Effector memory CD8-positive, alpha-beta T cell (primary cell): ENCODE measurements around the gene UNCX.
"Not testable (repeated sequence)": the region's sequence is repeated elsewhere in the genome, so short reads cannot be mapped to it uniquely, and the experiment has no call there.

Experiments used
- ATAC-seq: fragments of 150-1000 bp; cut with Tn5 transposase; replicated peaks from 2 replicates; pipeline ENCODE4 v1.10.0; 2021; ENCODE audit warnings: mild to moderate bottlenecking, moderate library complexity
- DNase-seq, 3 experiments: peaks; one replicate each; pipeline ENCODE4 v3.0.0; 2021
- H3K27ac Mint-ChIP-seq, 2 donors: one replicate each; pipeline ENCODE4 v1.8.0; 2022; ENCODE audit warnings: mild to moderate bottlenecking in 2 of 2, mixed read lengths in 2 of 2, moderate library complexity in 2 of 2
- H3K27me3 Mint-ChIP-seq, 2 donors: one replicate each; pipeline ENCODE4 v1.8.0; 2022; ENCODE audit warnings: mixed read lengths in 2 of 2
- H3K36me3 Mint-ChIP-seq: one replicate; pipeline ENCODE4 v1.8.0; 2022; ENCODE audit warnings: mild to moderate bottlenecking, moderate library complexity, mixed read lengths; ENCODE audit not compliant: insufficient read depth
- H3K4me1 Mint-ChIP-seq, 2 donors: one replicate each; pipeline ENCODE4 v1.8.0; 2022; ENCODE audit warnings: low read depth in 2 of 2, mixed read lengths in 2 of 2
- H3K4me3 Mint-ChIP-seq, 2 donors: one replicate each; pipeline ENCODE4 v1.8.0; 2022; ENCODE audit warnings: mild to moderate bottlenecking in 2 of 2, mixed read lengths in 2 of 2, moderate library complexity in 2 of 2
- H3K9me3 Mint-ChIP-seq, 2 donors: one replicate each; pipeline ENCODE4 v1.8.0; 2022; ENCODE audit warnings: mixed read lengths in 2 of 2

UNCX gene

DNA sequence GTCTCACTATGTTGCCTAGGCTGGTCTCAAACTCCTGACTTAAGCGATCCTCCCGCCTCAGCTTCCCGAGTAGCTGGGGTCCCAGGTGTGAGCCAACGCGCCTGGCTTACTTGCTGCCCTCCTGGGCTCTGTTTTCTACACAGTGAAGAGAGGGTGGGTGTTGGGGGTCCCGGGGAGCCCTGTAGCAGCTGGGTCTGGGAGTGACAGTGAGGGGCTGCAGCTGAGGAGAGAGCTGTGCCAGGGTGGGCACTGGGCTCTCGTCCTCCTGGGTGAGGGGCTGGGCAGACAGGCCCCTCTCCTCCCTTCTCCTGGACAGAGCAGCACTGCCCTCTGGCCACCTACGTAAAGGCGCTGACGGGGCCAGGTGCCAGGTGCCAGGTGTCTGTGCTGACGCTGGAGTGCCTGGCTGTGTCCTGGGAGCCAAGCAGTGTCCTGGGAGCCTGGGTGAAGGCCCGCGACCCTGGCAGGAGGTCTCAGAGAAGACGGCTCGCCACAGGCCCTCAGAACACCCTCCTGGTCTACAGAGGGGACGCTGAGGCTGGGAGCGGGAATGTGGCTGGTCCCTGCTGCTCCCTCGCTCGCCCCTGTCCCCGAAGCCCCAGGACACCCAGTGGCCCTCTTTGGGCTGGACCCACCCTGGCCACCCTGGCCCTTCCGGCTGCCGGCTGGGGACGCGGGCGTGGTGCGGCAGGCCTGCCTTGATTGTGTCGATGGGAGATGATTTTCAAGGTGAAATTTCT, 35.6 kb downstream of the UNCX start:
- no peaks in the 10 kb centered on the region for H3K9me3 Mint-ChIP-seq
- DNase-seq (no peak), ATAC-seq (no peak)
- no peaks in the 10 kb centered on the region for H3K36me3 Mint-ChIP-seq
- peaks cover 33 to 75% of the 10 kb centered on the region in 2 donors for H3K27me3 Mint-ChIP-seq
- H3K4me3 Mint-ChIP-seq: no peak overlapping the region
- no peak overlapping the region for H3K27ac Mint-ChIP-seq
- H3K4me1 Mint-ChIP-seq: no peaks in the 10 kb centered on the region

DNA sequence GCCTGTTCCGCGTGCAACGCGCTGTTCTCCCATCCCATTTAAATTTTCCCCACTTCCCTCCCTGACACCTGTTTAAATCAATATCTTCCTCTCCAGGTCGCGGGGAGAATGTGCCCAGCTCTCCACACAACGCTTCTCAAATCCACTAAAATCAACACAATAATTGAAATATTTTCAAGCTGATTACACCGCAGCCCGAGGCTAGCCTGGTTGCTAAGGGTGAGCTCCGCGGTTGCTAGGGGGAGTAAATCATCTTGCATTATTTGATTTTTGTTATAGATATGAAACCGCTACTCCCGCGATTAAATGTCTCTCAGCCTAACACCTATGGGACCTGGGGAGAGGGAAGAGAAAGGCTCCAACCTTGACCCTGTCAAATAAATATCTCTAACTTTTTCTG, 36.2 kb downstream of the UNCX start:
- no peaks in the 10 kb centered on the region for H3K9me3 Mint-ChIP-seq
- H3K4me1 Mint-ChIP-seq: no peaks in the 10 kb centered on the region
- ATAC-seq: no peak
- no peak overlapping the region for H3K4me3 Mint-ChIP-seq
- no peaks in the 10 kb centered on the region for H3K36me3 Mint-ChIP-seq
- H3K27me3 Mint-ChIP-seq: peaks cover 33 to 69% of the 10 kb centered on the region in 2 donors
- no peak overlapping the region for H3K27ac Mint-ChIP-seq
- DNase-seq: no peak

DNA sequence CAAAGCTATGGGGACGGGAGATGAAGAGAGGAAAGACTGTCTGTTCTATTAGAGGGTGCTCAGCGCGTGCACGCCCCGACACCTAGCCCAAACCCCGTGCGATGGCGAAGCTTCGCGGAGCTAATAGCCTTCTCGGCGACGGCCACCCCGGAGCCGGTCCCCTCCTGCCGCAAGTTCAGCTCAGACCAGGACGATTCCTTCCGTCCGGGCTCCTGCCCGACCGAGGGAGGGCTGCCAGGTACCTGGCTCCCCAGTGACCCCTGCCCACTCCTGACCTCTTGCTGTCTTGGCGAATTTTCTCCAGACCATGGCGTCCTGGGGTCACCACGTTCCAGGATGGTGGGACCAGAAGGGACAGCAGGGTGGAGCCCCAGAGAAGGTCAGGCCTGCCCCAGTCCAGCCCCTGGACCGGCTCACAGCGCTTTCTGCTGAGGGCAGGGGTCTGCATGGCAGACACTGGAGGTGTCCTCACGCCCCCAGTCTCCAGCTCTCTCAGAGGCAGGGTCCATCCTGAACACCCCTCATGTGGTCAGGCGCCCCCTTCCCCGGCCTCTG, 36.7 kb downstream of the UNCX start:
- H3K4me3 Mint-ChIP-seq: no peak overlapping the region
- H3K27ac Mint-ChIP-seq: no peak overlapping the region
- DNase-seq (no peak), ATAC-seq (no peak)
- H3K27me3 Mint-ChIP-seq: peaks cover 33 to 64% of the 10 kb centered on the region in 2 donors
- H3K4me1 Mint-ChIP-seq: no peaks in the 10 kb centered on the region
- no peaks in the 10 kb centered on the region for H3K9me3 Mint-ChIP-seq
- H3K36me3 Mint-ChIP-seq: no peaks in the 10 kb centered on the region

DNA sequence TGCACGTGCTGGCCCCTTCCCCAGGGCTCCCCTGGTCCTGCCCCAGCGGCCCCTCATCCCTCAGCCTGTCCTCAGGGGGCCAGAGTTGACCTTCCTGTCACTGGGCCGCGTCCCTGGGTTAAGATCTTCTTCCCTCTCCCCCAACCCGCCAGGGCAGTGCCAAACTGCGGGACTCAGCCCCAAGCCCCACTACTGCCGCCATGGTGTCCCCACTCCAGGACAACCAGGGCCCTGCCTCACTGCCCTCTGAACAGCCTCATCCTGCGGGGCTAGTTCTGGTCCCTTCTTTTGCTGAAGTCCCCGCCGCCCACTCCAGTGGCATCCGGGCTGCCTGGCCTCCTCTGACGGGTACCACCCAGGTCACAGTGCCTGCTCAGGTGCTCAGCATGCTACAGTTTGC, 37.5 kb downstream of the UNCX start:
- Mint-ChIP-seq H3K27ac (no peak overlapping the region), H3K4me3 (no peak overlapping the region), H3K27me3 (peaks cover 26 to 56% of the 10 kb centered on the region in 2 donors), H3K4me1 (no peaks in the 10 kb centered on the region), H3K36me3 (no peaks in the 10 kb centered on the region), H3K9me3 (no peaks in the 10 kb centered on the region)
- no peak for ATAC-seq
- DNase-seq: no peak

DNA sequence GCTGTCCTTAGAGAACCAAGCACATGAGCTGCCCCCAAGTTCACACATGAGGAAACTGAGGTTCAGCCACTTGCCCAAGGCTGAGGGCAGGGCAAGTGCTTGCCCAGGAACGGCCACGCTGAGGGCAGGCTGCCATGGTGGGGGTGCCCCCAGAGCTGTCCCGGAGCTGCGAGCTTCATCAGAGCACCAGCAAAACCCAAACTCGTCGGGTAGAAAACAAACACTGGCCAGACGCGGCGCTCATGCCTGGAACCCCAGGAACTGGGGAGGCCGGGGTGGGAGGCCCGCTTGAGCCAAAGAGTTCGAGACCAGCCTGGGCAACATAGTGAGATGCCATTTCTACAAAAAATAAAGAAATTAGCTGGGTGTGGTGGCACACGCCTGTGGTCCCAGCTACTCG, 38.4 kb downstream of the UNCX start:
- Mint-ChIP-seq H3K4me1 (no peaks in the 10 kb centered on the region), H3K27ac (no peak overlapping the region), H3K36me3 (no peaks in the 10 kb centered on the region), H3K27me3 (peaks cover 18 to 47% of the 10 kb centered on the region in 2 donors), H3K9me3 (no peaks in the 10 kb centered on the region), H3K4me3 (no peak overlapping the region)
- DNase-seq (no peak), ATAC-seq (no peak)

GRCh38 chr7:1271656-1272055, 39.0 kb downstream of the UNCX start:
- DNase-seq (no peak), ATAC-seq (no peak)
- peaks cover 12 to 41% of the 10 kb centered on the region in 2 donors for H3K27me3 Mint-ChIP-seq
- no peak overlapping the region for H3K27ac Mint-ChIP-seq
- H3K4me3 Mint-ChIP-seq: no peak overlapping the region
- no peaks in the 10 kb centered on the region for H3K9me3 Mint-ChIP-seq
- H3K4me1 Mint-ChIP-seq: no peaks in the 10 kb centered on the region
- H3K36me3 Mint-ChIP-seq: no peaks in the 10 kb centered on the region

DNA sequence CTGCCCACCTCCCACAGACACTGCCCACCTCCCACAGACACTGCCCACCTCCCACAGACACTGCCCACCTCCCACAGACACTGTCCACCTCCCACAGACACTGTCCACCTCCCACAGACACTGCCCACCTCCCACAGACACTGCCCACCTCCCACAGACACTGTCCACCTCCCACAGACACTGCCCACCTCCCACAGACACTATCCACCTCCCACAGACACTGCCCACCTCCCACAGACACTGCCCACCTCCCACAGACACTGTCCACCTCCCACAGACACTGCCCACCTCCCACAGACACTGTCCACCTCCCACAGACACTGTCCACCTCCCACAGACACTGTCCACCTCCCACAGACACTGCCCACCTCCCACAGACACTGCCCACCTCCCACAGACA, 39.5 kb downstream of the UNCX start:
- H3K9me3 Mint-ChIP-seq, DNase-seq, H3K36me3 Mint-ChIP-seq, H3K4me1 Mint-ChIP-seq, H3K4me3 Mint-ChIP-seq, H3K27ac Mint-ChIP-seq, ATAC-seq: not testable (repeated sequence)
- H3K27me3 Mint-ChIP-seq: peaks cover 7 to 37% of the 10 kb centered on the region in 2 donors

DNA sequence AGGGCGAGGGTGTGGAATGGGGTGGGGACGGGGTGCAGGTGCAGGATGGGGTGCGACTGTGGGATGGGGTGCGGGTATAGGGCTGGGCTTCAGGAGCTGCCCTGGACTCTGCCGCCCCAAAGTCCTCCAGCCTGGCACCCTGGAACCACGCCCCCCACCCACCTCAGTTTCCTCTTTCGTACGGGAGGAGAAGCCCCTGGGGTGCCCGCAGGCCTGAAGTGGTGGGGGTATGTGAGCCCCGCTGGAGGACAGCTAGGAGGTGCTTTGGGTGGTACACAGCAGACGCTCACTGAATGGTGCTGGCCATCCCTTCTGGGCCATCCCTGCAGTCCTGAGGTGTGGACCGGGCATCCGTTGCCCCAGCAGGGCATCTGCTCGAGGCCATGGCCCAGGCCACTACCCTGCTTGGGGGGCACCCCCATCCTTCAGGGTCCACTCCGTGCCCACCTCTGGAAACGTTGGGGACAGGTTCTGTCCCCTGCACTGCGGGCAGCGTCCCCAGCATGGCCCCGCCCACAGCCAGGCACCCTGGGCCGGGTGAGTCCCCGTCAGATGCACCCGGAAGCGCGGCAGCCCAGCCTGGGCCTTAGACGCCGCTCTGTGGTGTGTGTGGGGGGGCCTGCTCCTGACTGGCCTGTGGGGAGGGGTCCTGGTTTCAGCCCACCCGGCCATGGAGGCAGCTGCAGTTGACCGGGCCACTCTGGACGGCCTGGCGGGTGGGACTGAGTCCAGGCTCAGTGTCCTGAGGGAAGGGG, 41.6 kb downstream of the UNCX start:
- peaks cover 0 to 34% of the 10 kb centered on the region in 2 donors for H3K27me3 Mint-ChIP-seq
- H3K36me3 Mint-ChIP-seq: no peaks in the 10 kb centered on the region
- H3K4me3 Mint-ChIP-seq: no peak overlapping the region
- DNase-seq (no peak), ATAC-seq (no peak)
- no peak overlapping the region for H3K27ac Mint-ChIP-seq
- H3K9me3 Mint-ChIP-seq: no peaks in the 10 kb centered on the region
- H3K4me1 Mint-ChIP-seq: no peaks in the 10 kb centered on the region

DNA sequence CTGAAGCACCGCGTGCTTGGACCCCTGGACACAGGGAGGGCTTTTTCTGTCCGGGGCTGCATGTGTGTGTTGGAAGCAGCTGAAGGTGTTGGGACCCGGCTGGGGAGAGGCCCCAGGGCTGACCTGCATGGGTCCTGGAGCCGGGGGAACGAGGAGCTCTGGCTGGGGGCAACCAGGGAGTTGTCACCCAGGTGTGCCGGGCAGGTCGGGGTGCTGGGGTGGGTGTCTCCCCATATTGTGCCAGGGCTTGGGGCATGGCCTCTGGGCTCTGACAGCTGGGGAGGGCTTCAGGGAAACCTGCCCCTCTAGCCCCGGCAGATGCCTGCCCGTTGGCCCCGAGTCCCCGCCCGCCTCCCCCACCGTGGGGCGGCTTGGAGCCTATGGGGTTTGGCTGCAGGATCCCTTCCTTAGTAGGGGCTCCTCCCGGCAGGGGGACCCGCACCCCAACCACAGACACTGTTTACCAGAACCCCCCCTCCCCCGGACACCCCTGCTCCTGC, 42.3 kb downstream of the UNCX start:
- Mint-ChIP-seq H3K9me3 (no peaks in the 10 kb centered on the region), H3K4me3 (no peak overlapping the region), H3K4me1 (no peaks in the 10 kb centered on the region), H3K27ac (no peak overlapping the region), H3K36me3 (no peaks in the 10 kb centered on the region), H3K27me3 (peaks cover 0 to 34% of the 10 kb centered on the region in 2 donors)
- DNase-seq (no peak), ATAC-seq (no peak)

DNA sequence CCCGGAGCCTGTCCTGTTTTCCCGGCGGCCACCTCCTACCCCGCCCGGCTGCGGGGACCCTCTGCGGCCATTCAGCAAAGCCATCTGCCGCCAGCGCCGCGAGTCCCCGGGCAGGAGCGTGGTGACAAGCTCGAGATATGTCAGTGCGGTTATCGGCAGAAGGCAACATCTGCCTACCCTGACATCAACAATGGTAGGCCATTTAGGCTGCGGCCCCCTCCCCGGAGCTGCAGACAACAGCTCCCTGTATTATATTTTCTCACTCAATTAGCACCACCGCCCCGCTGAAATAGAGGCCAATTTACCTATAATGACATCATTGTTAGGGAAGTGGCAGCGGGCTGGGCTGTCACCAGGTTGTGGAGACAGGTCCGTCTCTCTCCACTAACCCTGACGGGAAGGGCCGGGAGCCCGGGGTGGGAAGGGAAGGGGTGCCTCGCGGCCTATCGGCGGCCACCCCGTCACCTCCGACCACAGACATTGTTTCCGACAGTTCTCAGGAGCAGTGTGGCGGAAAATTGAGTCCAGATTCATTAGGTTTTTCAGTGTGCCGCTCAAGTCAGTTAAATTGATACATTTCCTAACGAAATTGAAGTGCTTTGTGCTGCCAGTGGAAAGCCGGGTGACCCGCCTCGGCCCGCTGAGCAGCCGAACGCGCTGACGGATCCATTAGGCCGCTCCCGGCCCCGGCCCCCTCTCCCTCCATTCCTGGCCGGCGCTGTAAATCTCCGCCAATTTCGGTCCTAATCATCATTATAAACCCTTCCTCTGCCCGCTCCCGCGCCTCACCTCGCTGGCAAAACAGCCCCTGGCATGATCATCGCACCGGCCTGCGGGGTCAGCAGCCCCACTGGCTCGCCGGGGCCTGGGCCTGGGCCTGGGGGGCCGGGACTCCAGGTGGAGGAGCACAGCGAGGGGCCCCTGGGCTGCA, 43.0 kb downstream of the UNCX start:
- Mint-ChIP-seq H3K4me1 (no peaks in the 10 kb centered on the region), H3K36me3 (no peaks in the 10 kb centered on the region), H3K27me3 (peaks cover 0 to 26% of the 10 kb centered on the region in 2 donors), H3K9me3 (no peaks in the 10 kb centered on the region), H3K4me3 (no peak overlapping the region), H3K27ac (no peak overlapping the region)
- ATAC-seq (no peak), DNase-seq (no peak)

- no peak for ATAC-seq
- Mint-ChIP-seq H3K27ac (no peak overlapping the region), H3K9me3 (no peaks in the 10 kb centered on the region), H3K4me3 (no peak overlapping the region), H3K27me3 (peaks cover 0 to 18% of the 10 kb centered on the region in 2 donors), H3K36me3 (no peaks in the 10 kb centered on the region), H3K4me1 (no peaks in the 10 kb centered on the region)
- DNase-seq: no peak
These were observed 44.0 kb downstream of the UNCX start for GRCh38 chr7:1276626-1277175.

DNA sequence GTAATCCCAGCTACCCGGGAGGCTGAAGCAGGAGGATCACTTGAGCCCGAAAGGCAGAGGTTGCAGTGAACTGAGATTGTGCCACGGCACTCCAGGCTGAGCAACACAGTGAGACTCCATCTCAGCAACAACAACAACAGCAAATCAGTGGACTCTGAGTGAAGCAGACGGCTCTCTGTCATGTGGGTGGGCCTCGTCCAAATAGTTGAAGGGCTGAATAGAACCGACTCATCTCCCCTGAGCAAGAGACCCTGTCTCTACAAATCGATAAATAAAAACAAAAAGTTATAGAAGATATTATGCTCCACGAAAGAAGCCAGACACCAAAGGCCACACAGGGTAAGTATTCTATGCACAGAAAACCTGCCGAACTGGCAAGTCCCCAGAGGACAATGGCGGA, 45.9 kb downstream of the UNCX start:
- Mint-ChIP-seq H3K4me3 (no peak overlapping the region), H3K9me3 (no peaks in the 10 kb centered on the region), H3K27ac (no peak overlapping the region), H3K36me3 (no peaks in the 10 kb centered on the region), H3K4me1 (no peaks in the 10 kb centered on the region), H3K27me3 (peaks cover 0 to 18% of the 10 kb centered on the region in 2 donors)
- ATAC-seq (no peak), DNase-seq (no peak)

DNA sequence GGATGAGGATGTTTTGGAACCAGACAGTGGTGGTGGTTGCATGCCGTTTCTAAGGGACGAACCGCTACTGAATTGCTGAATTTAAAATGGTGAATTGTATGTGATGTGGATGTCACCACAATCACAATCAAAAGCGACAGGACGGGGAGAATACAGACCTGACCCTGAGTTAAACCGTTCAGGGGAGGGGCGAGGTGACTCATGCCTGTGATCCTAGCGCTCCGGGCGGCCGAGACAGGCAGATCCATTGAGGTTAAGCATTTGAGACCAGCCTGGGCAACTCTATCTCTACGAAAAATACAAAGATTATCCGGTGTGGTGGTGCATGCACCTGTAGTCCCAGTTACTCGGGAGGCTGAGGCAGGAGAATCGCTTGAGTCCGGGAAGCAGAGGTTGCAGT, 46.4 kb downstream of the UNCX start:
- ATAC-seq (no peak), DNase-seq (no peak)
- Mint-ChIP-seq H3K27me3 (peaks cover 0 to 18% of the 10 kb centered on the region in 2 donors), H3K27ac (no peak overlapping the region), H3K4me1 (no peaks in the 10 kb centered on the region), H3K9me3 (no peaks in the 10 kb centered on the region), H3K36me3 (no peaks in the 10 kb centered on the region), H3K4me3 (no peak overlapping the region)
